IMR-90 (cell line): ENCODE results near the gene COPZ1. TPM values are rescaled to one million over a fixed set of nuclear protein-coding genes. Genes with fewer than 3 reads are reported as not detected.
A peak's percentile ranks its signal among the peaks of the same experiment; 100 is the strongest.

ENCODE experiments used
- ATAC-seq: fragments of 200-7000 bp; cut with Tn5 transposase; 2 replicates; pipeline ENCODE4 v1.9.1; 2020; ENCODE audit warnings: low read depth, mild to moderate bottlenecking, moderate library complexity
- BruUV-seq: library from RNA; stranded (reverse); fragments of 400-500 nt; replicated peaks from 2 replicates; lab custom pipeline; 2021; lab: Mats Ljungman, UMichigan
- CTCF ChIA-PET: fragments of 300-600 bp; formaldehyde crosslinking; extraction: SDS; loops from one replicate; lab custom pipeline; 2021; ENCODE audit warnings: antibody characterized with exemption; lab: Yijun Ruan, JAX
- POLR2A ChIA-PET: fragments of 300-600 bp; sonication (Branson Sonifier 250); formaldehyde crosslinking; loops from one replicate; lab custom pipeline; 2022; ENCODE audit warnings: antibody characterized with exemption; ENCODE audit not compliant: unreplicated experiment; lab: Charles Lee
- DNase-seq: peaks from one replicate; pipeline ENCODE4 v3.0.0; 2013
- H2AFZ ChIP-seq: replicated peaks from 2 replicates; pipeline ENCODE3; 2013; ENCODE audit warnings: low read length, mild to moderate bottlenecking; ENCODE audit not compliant: poor library complexity
- H2AK5ac ChIP-seq: 2 replicates; pipeline ENCODE4 v1.6.1; 2013; ENCODE audit warnings: low read depth, low read length, inconsistent platforms
- H2AK9ac ChIP-seq: replicated peaks from 2 replicates; pipeline ENCODE3; 2013; ENCODE audit warnings: mild to moderate bottlenecking, low read depth, low read length, moderate library complexity; ENCODE audit not compliant: poor library complexity
- H2BK120ac ChIP-seq: 2 replicates; pipeline ENCODE4 v1.6.1; 2013; ENCODE audit warnings: low read depth, low read length, inconsistent platforms
- H2BK15ac ChIP-seq: 3 replicates; pipeline ENCODE4 v1.6.1; 2013; ENCODE audit warnings: low read depth, low read length, inconsistent platforms
- H2BK20ac ChIP-seq: 2 replicates; pipeline ENCODE4 v1.6.1; 2013; ENCODE audit warnings: low read depth, mild to moderate bottlenecking, inconsistent platforms, low read length, moderate library complexity
- H2BK5ac ChIP-seq: 2 replicates; pipeline ENCODE4 v1.6.1; 2013; ENCODE audit warnings: mild to moderate bottlenecking, low read depth, low read length, inconsistent platforms; ENCODE audit not compliant: poor library complexity, severe bottlenecking
- H3K14ac ChIP-seq: replicated peaks from 2 replicates; pipeline ENCODE4 v1.6.1; 2013; ENCODE audit warnings: low read depth, low read length, inconsistent platforms
- H3K18ac ChIP-seq: 2 replicates; pipeline ENCODE4 v1.6.1; 2013; ENCODE audit warnings: low read depth, low read length, control low read depth
- H3K23ac ChIP-seq: 2 replicates; pipeline ENCODE4 v1.6.1; 2013; ENCODE audit warnings: low read depth, low read length, inconsistent platforms
- H3K27ac ChIP-seq: 2 replicates; pipeline ENCODE4 v1.5.1; 2013; ENCODE audit warnings: mild to moderate bottlenecking, control low read depth, low read length; ENCODE audit not compliant: insufficient read depth
- H3K27me3 ChIP-seq: 2 replicates; pipeline ENCODE4 v1.6.1; 2013; ENCODE audit warnings: low read length; ENCODE audit not compliant: control insufficient read depth, insufficient read depth
- H3K36me3 ChIP-seq: 2 replicates; pipeline ENCODE4 v1.6.1; 2013; ENCODE audit warnings: low read length, mixed read lengths; ENCODE audit not compliant: control insufficient read depth, insufficient read depth
- H3K4ac ChIP-seq: 2 replicates; pipeline ENCODE4 v1.6.1; 2013; ENCODE audit warnings: low read depth, low read length, inconsistent platforms
- H3K4me1 ChIP-seq: 2 replicates; pipeline ENCODE4 v1.6.1; 2013; ENCODE audit warnings: low read length, mixed read lengths; ENCODE audit not compliant: control insufficient read depth, insufficient read depth
- H3K4me2 ChIP-seq: 2 replicates; pipeline ENCODE4 v1.6.1; 2013; ENCODE audit warnings: low read depth, mild to moderate bottlenecking, control low read depth, low read length, moderate library complexity
- H3K4me3 ChIP-seq: 2 replicates; pipeline ENCODE4 v1.5.1; 2013; ENCODE audit warnings: low read depth, mild to moderate bottlenecking, control low read depth, low read length, moderate library complexity; ENCODE audit not compliant: insufficient read depth
- H3K56ac ChIP-seq: 2 replicates; pipeline ENCODE4 v1.6.1; 2013; ENCODE audit warnings: low read length, inconsistent platforms; ENCODE audit not compliant: insufficient read depth; ENCODE audit errors: extremely low read depth
- H3K79me1 ChIP-seq, 2 experiments: 2 replicates each; pipeline ENCODE4 v1.6.1; 2013; ENCODE audit warnings: low read length in 2 of 2, inconsistent platforms in 1 of 2, low read depth in 1 of 2
- H3K9ac ChIP-seq: 2 replicates; pipeline ENCODE4 v1.6.1; 2013; ENCODE audit warnings: low read depth, low read length, control low read depth
- H3K9me1 ChIP-seq: 2 replicates; pipeline ENCODE4 v1.6.1; 2013; ENCODE audit warnings: low read length, inconsistent platforms; ENCODE audit not compliant: insufficient read depth
- H3K9me3 ChIP-seq: 2 replicates; pipeline ENCODE4 v1.6.1; 2013; ENCODE audit warnings: low read length; ENCODE audit not compliant: control insufficient read depth, insufficient read depth
- H4K20me1 ChIP-seq: 2 replicates; pipeline ENCODE4 v1.6.1; 2013; ENCODE audit warnings: low read length, inconsistent platforms; ENCODE audit not compliant: insufficient read depth
- H4K5ac ChIP-seq: 2 replicates; pipeline ENCODE4 v1.6.1; 2013; ENCODE audit warnings: mild to moderate bottlenecking, low read depth, low read length, control low read depth
- H4K8ac ChIP-seq, 2 experiments: 2 replicates each; pipeline ENCODE4 v1.6.1; 2013; ENCODE audit warnings: low read depth in 2 of 2, low read length in 2 of 2, control low read depth in 1 of 2, inconsistent platforms in 1 of 2
- H4K91ac ChIP-seq: 2 replicates; pipeline ENCODE4 v1.6.1; 2013; ENCODE audit warnings: low read depth, low read length, inconsistent platforms; ENCODE audit not compliant: insufficient read depth
- MAFK ChIP-seq: IDR thresholded peaks from 2 replicates; pipeline ENCODE4 v1.6.1; 2012; ENCODE audit warnings: low read depth, low read length, improper control_type of control experiment
- RCOR1 ChIP-seq: IDR thresholded peaks from 2 replicates; pipeline ENCODE4 v1.6.1; 2012; ENCODE audit warnings: mild to moderate bottlenecking, low read length, improper control_type of control experiment; ENCODE audit not compliant: insufficient replicate concordance
- WGBS, 2 experiments: methylation state at CpG; one replicate each; pipeline versions ENCODE4 v1.1.5 to v1.1.7; 2013; ENCODE audit warnings: missing lambda C conversion rate in 2 of 2; ENCODE audit not compliant: insufficient read length in 1 of 2; ENCODE audit errors: extremely low coverage in 2 of 2; 5-methylcytosine and 5-hydroxymethylcytosine counted together
- dilution Hi-C: fragments of 300-500 bp; cut with HindIII; formaldehyde crosslinking; loops from one replicate; pipeline ENCODE4 v1.14.3; 2018; ENCODE audit warnings: low sequenced_read_pairs; ENCODE audit not compliant: unreplicated experiment
- in situ Hi-C: fragments of 300-500 bp; cut with MboI; formaldehyde crosslinking; loops from 3 replicates; pipeline ENCODE4 v1.14.3; 2019; ENCODE audit warnings: low sequenced_read_pairs, inconsistent platforms, mixed read lengths
- intact Hi-C: fragments of 100-400 bp; cut with micrococcal nuclease; formaldehyde crosslinking; loops from 2 replicates; pipeline ENCODE4 v1.10.0; 2022
- polyA plus RNA-seq, 3 experiments: library from polyadenylated mRNA; depleted of rRNA; stranded (reverse); fragments of >200 nt; gene quantifications; 2 replicates each; pipeline ENCODE4 v1.2.3, GENCODE V29; 2012; ENCODE audit warnings: low replicate concordance in 1 of 3
- total RNA-seq: library from RNA; depleted of rRNA; stranded (reverse); fragments of >200 nt; gene quantifications from 2 replicates; pipeline ENCODE4 v1.2.3, GENCODE V29; 2012

Gene COPZ1
- total and polyA plus RNA-seq, 2 of the 4 experiments (the other 2 are of a cell fraction), result 187 to 382 TPM

DNA sequence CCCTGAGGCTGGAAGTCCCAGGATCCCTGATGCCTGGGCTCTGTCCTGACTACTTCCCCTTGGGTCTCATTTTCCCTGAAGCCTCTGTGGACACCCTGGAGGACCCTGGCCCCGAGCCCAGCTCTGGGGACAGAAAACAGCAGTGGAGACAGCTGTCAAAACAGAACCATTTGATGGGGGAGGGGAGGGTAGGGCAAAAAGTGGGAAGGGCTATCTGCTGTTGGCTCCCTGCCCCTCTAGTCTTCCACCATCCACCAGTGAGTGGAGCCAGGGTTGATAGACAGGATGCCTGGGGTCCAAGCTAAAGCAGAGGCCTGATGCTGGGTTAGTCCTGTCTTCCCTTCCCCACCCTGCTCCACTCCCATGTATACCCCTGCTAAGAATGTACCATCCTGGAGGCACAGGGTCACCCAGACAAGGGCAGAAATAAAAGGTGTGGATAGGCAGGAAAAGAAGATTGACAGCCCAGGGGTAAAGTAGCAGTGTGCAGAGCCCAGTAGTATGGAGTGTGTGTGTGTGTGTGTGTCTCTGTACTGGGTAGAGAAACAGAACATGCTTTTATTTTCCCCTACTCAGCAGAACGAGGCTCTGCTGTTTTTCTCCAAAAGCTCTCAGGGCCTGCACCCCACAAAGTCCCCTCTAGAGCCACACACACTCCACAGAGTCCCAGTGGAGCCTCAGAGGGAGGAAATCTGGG is 49.8 kb downstream of the COPZ1 start:
- H4K20me1 ChIP-seq, result peaks cover 4% of the 10 kb centered on the region; the same call in 1 of the 2 replicates
- ATAC-seq, result no peak
- in situ Hi-C loops, result loop anchor here (10.0 kb wide), 1 partner anchor 380 kb away; no protein-coding TSS in a partner anchor
- H2AFZ ChIP-seq, result no peak overlapping the region
- no peak overlapping the region for H3K9ac ChIP-seq
- intact Hi-C loops, result no loop called here
- H3K4me3 ChIP-seq, result no peak overlapping the region
- H3K27ac ChIP-seq, result no peak overlapping the region
- CTCF ChIA-PET, result no interaction called here
- dilution Hi-C loops, result no loop called here
- H2BK5ac ChIP-seq, result no peak overlapping the region
- H3K4me1 ChIP-seq, result peaks cover 8% of the 10 kb centered on the region; the same call in 1 of the 2 replicates
- H2BK120ac ChIP-seq, result no peak overlapping the region
- peaks cover 0 to 6% of the 10 kb centered on the region in 2 experiments; a peak in 1 of 4 replicates for H3K79me1 ChIP-seq
- no peak overlapping the region for H3K18ac ChIP-seq
- H3K56ac ChIP-seq, result no peak overlapping the region
- POLR2A ChIA-PET, result no interaction called here
- H3K14ac ChIP-seq, result no peak overlapping the region
- DNase-seq, result no peak
- no peak overlapping the region for H3K23ac ChIP-seq
- H2AK5ac ChIP-seq, result no peak overlapping the region
- H4K8ac ChIP-seq, result no peak overlapping the region
- peak overlapping the region; percentile 70 for H2AK9ac ChIP-seq
- WGBS, 2 experiments, result no CpG with 5 or more reads among the region's 2 CpGs
- no TSS peak for BruUV-seq
- no peak overlapping the region; the same call in 2 of the 3 replicates for H2BK15ac ChIP-seq
- H3K9me3 ChIP-seq, result no peaks in the 10 kb centered on the region
- no peaks in the 10 kb centered on the region for H3K27me3 ChIP-seq
- no peak overlapping the region for H4K5ac ChIP-seq
- H2BK20ac ChIP-seq, result no peak overlapping the region
- peak; percentile 38; the same call in 1 of the 2 replicates for TF ChIP-seq MAFK
- no peak for TF ChIP-seq RCOR1
- H4K91ac ChIP-seq, result no peak overlapping the region
- no peak overlapping the region for H3K4ac ChIP-seq
- H3K9me1 ChIP-seq, result no peaks in the 10 kb centered on the region; the same call in 1 of the 2 replicates
- no peak overlapping the region for H3K4me2 ChIP-seq
- peaks cover 1% of the 10 kb centered on the region; the same call in 1 of the 2 replicates for H3K36me3 ChIP-seq
